OCI-LY7 (cell line): ENCODE measurements around the gene ASB2.

ENCODE experiments used
- EZH2phosphoT487 ChIP-seq: fragments of 200-600 bp; sonication (generic); IDR thresholded peaks from 2 replicates; pipeline ENCODE4 v1.6.1; 2018; ENCODE audit warnings: low read depth, borderline replicate concordance, mild to moderate bottlenecking, mixed run types, antibody characterized with exemption, low read length, moderate library complexity, mixed read lengths
- TF ChIP-seq, protein P1 (sequence below): fragments of 200-600 bp; sonication (generic); conservative IDR thresholded peaks from 2 replicates; pipeline ENCODE4 v1.5.1; 2014; ENCODE audit warnings: mild to moderate bottlenecking, antibody characterized with exemption, low read length, moderate library complexity, mixed read lengths

DNA sequence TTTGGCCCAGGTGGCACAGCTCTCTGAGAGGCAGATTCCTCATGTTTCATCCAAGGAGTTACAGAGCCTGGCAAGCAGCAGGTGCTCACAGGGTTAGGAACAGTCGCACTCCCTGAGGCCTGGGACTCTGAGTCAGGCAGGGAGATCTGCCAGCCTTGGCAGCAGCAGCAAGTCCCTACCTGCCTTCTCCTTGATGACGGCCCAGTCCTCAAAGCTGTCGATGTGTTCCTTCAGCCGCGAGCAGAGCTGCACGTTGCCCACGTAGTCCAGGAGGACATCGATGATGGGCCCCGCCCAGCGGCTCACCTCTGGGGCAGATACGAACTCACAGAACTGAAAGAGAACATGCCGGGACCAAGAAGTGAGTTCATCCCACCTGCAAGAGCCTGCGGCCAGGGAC, 38.9 kb downstream of the ASB2 start:
- TF ChIP-seq, protein P1, sequence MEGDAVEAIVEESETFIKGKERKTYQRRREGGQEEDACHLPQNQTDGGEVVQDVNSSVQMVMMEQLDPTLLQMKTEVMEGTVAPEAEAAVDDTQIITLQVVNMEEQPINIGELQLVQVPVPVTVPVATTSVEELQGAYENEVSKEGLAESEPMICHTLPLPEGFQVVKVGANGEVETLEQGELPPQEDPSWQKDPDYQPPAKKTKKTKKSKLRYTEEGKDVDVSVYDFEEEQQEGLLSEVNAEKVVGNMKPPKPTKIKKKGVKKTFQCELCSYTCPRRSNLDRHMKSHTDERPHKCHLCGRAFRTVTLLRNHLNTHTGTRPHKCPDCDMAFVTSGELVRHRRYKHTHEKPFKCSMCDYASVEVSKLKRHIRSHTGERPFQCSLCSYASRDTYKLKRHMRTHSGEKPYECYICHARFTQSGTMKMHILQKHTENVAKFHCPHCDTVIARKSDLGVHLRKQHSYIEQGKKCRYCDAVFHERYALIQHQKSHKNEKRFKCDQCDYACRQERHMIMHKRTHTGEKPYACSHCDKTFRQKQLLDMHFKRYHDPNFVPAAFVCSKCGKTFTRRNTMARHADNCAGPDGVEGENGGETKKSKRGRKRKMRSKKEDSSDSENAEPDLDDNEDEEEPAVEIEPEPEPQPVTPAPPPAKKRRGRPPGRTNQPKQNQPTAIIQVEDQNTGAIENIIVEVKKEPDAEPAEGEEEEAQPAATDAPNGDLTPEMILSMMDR: no peak
- TF ChIP-seq EZH2phosphoT487: no peak
